HG02938 (cell line): Measurements from ENCODE around the gene VEGFA.

ENCODE experiments used
- ATAC-seq: cut with Tn5 transposase; IDR thresholded peaks from one replicate; pipeline ENCODE4 v1.9.1; 2021; ENCODE audit warnings: mild to moderate bottlenecking, moderate library complexity; ENCODE audit not compliant: unreplicated experiment

The VEGFA gene

DNA sequence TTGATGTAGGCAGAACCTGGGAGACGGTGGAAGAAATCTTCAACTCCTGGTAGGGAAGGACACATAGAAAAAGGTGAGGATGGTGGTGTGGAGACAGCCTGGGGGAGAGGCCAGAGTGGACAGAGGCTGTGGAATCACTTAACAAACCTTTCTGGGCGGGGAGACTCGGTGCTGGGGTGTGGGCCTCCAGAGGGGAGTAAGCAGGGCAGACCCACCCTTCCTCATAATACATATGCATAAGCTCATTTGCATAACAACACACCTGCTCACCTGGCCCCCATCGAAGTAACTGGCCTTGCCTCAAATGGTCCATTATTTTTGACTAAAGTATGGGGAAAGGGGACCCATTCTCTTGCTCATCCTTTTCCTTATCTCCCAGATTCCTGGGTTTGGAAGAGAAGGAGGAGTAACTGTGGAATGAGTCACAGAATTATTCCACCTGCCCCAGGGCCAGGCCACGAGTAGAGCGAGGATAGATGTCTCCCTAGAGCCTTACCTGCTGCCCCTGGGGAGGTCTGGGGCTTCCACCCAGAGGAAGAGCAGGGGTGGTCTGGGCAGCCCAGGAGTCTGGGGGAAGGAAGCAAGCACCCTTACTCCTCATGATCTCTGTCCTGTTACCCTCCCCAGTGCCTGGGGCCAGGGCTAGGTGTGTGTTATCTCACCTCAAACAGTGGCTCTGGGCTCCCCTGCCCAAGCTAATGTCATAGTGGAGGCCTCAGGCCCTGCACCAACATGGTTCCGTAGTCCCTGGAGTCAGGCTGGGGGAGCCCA is 10.7 kb upstream of the VEGFA start:
- ATAC-seq, result no peak

DNA sequence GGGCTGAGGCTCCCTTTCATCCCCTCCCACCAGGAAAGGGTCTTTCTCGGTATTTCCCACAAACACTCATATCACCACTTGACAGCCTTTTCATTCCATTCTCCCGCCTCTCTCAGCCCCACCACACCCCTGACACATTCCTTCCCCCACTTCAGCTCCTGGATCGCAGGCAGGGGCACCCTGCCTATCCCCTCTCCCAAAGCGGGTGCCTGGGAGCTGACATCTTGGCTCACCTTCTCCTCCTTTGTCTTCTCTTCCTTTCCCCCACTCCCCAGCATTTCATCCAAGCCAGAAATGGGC is 10.2 kb upstream of the VEGFA start:
- no peak for ATAC-seq

DNA sequence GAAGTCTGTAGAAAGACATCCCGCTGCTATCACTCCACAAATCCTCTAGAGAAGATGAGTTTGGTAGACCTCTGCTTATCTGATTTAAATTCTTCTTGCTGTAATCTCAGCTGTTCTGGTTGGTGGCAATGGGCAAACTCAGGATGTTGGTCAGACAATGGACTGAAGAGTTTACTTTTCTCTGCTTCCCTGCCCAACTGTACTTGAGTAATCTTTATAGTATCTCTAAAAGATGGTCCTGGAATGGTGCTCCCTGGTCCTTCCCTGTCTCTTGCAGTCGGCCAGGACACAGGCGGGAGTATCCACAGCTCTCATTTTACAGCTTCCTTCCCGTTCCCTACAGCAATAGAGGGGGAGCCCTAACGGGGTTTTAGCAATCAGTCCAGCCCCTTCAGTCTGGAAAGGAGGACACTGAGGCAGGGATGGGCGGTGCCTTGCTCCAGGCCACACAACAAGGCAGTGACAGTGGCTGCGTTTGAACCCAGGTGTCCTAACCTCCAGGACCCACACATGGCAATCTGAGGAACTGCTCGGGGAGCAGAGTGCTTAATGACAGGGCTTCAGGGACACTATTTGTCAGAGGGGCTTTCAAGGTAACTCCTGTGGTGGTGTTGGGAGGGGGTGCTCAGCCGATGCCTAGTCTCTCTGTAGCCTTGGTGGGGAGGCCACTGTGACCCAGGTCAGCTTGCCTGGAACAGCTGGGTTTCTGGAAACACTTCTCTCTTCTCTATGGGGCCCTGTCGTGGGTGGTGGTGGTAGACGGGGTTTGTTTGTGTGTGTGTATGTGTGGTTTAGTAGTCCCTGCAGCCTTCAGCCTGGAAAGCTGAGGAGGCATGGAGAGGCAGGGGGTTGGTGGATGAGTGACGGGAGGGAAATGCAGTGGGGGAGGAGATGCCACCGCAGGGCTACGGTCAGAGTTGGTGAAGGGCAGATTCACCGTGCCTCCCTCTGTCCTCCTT is 9.5 kb upstream of the VEGFA start:
- ATAC-seq, result no peak

DNA sequence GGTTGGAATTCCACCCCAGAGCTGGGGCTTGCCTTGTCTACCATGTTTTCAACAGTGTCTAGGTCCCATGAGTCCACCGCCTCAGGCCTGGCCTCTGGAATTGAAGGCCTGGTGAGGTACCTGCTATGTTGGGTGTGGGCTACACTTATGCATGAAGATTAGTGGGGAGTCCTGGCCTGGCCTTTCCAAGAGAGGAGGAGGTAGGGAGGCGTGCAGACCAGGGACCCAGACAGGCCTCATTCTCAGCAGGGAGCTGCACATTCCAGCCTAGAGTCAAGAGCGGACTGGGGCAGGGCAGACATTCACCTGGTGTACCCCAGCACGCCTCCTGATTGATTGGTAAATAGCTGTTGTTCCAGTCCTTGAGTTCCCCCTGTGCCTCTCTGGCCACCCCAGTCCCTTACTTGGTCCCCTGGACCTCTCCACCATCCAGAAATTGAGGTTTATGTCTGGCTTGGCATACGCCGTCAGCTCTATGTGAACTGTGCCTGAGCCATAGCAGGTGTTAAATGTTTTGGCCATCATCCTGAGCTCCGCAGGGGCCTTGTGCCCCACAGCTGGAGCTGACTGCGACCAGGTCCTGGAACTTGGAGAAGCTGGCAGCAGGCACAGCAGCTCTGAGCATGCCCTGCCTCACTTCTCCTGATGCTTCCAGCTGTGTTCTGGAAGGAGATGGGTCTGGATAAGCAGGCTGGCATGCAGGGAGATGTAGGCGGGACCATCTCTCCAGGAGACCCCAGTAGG is 8.2 kb upstream of the VEGFA start:
- no peak for ATAC-seq

DNA sequence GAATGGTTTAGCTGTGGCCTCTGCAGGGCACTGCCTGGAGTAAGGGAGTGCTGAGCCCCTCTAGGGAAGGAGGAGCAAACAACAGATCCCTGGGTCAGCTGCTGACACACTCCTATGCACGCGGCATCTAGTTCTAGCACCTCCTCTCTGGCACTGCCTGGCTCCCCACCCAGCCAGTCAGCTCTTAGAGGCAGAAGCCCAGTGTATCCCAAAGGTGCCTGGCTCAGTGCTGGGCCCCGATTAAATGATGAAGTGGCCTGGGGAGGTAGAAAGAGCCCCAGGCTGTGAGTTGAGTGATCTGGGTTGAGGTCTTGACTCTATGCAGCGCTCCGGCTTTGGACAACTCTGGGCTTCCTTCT is 7.6 kb upstream of the VEGFA start:
- ATAC-seq, result no peak

DNA sequence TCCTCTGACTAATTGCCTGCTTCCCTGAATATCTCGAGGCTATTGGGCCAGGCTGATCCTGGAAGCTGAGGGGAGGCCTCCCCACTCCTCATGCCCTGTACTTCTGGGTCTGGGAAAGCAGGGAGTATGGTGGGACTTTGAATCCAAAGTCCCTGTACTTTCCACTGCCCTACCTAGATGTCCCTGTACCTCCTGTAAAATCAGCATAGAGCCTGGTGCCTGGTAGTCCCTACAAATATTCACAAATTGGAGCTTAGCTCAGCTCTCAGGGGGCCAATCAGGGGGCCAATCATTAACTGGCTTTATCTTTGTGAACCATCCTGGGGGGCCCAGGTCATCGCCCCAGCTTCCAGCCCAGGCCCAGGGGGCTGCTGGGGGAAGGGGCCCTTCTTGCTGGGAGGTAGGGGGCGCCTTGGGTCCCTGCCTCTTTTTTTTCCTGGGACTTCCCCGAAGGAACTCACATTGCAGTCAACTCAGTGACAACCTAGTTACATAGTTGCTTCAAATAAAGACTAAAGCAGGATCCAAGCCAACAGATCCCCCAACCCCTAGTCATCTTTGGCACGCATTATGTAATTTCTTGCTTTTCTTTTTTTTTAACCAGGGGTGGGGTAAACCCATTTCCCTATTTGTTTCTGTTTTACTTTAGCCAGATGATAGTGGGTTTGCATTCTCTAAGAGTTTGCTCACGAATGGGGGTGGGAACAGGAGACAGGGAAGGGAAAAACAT is 6.9 kb upstream of the VEGFA start:
- ATAC-seq, result no peak

DNA sequence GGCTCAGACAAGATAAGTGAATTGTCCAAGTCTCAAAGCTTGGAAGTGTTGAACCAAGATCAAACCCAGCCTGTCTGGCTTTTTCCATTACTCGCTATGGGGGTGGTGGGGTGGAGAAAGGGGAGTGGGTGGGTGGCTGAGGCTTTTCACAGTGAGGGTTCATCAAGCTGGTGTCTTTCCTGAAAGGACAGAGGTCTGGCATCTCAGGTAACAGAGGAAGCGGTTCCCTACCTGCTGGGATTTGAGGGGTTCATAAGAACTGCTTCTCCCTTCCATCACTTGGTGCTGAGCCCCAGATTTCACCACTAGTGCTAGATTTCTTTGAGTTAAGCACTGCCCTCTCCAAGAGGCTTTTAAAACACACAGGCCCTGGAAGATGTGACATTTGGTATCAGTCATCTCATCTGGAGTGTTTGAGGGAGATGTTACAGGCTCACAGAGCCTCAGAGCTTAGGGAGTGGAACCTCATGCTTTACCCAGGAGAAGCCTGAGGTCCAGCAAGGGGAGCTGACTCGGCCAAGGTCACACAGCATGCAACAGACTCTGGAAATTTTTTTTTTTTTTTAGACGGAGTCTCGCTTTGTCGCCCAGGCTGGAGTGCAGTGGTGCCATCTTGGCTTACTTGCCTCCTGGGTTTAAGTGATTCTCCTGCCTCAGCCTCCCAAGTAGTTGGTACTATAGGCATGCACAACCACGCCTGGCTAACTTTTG is 6.0 kb upstream of the VEGFA start:
- no peak for ATAC-seq

DNA sequence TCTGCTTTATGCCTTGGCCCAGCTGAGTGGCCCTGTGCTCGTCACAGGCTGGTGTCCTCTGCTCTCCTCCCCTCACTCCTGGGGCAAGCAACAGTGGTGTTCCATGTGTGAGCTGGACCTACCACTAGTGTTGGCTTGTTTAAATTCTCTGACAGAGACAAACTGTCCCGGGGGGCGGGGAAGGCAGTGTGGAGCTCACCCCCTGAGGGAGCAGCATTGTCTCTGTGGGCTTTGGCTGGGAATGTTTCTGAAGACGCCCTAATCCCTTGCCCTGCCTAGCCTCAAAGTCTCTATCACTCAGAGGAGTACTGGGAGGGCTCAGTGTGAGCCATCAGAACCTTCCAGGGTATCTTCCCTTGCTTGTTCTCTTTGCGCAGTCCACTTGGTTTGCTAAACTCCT is 5.2 kb upstream of the VEGFA start:
- ATAC-seq, result no peak

DNA sequence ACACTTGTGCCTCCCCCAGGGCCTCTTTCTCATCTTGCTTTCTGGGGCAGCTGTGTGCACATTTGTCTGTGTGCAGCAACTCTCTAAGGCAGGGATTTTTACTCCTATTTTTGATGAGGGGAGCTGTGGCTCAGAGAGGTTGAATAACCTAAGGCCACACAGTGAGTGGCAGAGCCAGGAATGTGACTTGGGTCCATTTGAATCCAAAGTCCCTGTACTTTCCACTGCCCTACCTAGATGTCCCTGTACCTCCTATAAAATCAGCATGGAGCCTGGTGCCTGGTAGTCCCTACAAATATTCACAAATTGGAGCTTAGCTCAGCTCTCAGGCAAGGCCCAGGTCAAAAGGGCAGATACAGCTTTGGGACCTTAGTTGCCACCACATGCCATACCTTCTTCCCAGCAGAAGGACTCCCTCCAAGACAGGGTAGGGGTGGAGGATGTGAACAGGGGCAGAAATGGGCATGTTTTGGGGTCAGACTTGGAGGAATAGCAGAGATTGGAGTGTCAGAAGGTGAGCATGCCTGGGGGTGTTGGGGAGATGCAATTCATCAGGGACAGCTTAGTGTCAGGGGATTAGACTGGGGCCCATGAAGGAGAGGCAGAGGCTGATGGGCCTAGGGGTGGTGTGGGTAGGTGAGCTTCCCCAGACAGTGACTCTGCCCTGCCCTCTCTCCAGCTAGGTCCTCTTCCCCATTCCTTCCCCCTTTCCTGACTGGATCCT is 4.1 kb upstream of the VEGFA start:
- no peak for ATAC-seq

DNA sequence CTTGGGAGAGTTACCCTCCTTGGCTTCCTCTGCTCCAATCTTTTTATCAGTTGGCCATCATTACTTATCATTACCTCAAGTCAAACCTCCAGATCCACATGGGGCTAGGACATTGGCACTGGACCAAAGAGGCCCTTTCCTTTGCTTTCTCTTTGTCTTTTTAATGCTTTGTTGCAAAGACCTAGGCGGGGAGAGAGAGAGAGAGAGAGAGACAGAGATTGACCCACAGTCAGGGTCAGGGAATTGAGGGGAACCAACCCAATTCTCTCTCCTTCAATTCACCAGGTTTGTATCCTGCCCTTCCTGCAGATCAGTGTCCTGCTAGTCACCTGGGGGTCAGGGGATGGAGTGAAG is 3.5 kb upstream of the VEGFA start:
- ATAC-seq, result no peak

DNA sequence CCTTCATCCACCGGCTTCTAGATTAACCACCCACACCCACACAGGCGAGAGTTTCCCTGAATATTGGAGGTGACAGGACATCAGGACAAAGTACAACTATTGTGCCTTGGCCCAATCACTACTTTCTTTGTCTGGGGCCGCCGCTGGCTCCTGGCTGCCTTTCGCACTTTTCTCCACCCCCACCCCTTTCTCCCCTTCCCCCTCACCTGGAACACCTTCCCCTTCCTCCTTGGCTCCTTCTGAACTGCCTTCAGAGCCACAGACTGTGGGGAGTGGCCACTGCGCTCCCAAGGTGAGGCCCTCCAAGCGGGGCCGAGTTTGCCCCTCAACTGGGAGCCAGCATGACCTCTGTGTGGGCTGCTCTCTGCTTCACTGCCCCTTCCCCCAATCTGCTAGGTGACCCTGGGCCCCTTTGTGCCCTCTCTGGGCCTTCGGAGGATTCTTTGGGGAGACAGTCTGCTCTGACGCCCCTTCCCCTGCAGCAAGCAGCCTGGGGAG is 3.0 kb upstream of the VEGFA start:
- ATAC-seq, result no peak

DNA sequence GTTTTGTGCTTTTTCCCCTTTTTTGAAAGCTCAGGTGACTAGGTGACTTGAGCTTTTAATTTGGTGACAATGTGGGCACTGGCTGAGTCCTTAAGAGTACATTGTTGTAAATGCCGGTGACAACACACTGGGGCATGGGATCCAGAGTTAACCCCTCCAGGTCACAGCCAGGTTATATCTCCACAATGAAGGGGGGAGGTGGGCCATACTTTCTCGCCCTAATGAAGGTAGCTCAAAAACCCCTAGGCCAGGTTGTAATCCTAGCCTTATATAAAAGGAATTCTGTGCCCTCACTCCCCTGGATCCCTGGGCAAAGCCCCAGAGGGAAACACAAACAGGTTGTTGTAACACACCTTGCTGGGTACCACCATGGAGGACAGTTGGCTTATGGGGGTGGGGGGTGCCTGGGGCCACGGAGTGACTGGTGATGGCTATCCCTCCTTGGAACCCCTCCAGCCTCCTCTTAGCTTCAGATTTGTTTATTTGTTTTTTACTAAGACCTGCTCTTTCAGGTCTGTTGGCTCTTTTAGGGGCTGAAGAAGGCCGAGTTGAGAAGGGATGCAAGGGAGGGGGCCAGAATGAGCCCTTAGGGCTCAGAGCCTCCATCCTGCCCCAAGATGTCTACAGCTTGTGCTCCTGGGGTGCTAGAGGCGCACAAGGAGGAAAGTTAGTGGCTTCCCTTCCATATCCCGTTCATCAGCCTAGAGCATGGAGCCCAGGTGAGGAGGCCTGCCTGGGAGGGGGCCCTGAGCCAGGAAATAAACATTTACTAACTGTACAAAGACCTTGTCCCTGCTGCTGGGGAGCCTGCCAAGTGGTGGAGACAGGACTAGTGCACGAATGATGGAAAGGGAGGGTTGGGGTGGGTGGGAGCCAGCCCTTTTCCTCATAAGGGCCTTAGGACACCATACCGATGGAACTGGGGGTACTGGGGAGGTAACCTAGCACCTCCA is 2.2 kb upstream of the VEGFA start:
- ATAC-seq, result no peak

DNA sequence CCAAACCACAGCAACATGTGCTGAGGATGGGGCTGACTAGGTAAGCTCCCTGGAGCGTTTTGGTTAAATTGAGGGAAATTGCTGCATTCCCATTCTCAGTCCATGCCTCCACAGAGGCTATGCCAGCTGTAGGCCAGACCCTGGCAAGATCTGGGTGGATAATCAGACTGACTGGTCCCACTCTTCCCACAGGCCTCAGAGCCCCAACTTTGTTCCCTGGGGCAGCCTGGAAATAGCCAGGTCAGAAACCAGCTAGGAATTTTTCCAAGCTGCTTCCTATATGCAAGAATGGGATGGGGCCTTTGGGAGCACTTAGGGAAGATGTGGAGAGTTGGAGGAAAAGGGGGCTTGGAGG is 1.5 kb upstream of the VEGFA start:
- ATAC-seq, result no peak

DNA sequence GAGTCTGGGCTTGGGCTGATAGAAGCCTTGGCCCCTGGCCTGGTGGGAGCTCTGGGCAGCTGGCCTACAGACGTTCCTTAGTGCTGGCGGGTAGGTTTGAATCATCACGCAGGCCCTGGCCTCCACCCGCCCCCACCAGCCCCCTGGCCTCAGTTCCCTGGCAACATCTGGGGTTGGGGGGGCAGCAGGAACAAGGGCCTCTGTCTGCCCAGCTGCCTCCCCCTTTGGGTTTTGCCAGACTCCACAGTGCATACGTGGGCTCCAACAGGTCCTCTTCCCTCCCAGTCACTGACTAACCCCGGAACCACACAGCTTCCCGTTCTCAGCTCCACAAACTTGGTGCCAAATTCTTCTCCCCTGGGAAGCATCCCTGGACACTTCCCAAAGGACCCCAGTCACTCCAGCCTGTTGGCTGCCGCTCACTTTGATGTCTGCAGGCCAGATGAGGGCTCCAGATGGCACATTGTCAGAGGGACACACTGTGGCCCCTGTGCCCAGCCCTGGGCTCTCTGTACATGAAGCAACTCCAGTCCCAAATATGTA is 957 bp upstream of the VEGFA start:
- peak; percentile 2 for ATAC-seq

DNA sequence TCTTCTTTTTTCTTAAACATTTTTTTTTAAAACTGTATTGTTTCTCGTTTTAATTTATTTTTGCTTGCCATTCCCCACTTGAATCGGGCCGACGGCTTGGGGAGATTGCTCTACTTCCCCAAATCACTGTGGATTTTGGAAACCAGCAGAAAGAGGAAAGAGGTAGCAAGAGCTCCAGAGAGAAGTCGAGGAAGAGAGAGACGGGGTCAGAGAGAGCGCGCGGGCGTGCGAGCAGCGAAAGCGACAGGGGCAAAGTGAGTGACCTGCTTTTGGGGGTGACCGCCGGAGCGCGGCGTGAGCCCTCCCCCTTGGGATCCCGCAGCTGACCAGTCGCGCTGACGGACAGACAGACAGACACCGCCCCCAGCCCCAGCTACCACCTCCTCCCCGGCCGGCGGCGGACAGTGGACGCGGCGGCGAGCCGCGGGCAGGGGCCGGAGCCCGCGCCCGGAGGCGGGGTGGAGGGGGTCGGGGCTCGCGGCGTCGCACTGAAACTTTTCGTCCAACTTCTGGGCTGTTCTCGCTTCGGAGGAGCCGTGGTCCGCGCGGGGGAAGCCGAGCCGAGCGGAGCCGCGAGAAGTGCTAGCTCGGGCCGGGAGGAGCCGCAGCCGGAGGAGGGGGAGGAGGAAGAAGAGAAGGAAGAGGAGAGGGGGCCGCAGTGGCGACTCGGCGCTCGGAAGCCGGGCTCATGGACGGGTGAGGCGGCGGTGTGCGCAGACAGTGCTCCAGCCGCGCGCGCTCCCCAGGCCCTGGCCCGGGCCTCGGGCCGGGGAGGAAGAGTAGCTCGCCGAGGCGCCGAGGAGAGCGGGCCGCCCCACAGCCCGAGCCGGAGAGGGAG is 580 bp downstream of the VEGFA start:
- no peak for ATAC-seq

DNA sequence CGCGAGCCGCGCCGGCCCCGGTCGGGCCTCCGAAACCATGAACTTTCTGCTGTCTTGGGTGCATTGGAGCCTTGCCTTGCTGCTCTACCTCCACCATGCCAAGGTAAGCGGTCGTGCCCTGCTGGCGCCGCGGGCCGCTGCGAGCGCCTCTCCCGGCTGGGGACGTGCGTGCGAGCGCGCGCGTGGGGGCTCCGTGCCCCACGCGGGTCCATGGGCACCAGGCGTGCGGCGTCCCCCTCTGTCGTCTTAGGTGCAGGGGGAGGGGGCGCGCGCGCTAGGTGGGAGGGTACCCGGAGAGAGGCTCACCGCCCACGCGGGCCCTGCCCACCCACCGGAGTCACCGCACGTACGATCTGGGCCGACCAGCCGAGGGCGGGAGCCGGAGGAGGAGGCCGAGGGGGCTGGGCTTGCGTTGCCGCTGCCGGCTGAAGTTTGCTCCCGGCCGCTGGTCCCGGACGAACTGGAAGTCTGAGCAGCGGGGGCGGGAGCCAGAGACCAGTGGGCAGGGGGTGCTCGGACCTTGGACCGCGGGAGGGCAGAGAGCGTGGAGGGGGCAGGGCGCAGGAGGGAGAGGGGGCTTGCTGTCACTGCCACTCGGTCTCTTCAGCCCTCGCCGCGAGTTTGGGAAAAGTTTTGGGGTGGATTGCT is 1.3 kb downstream of the VEGFA start:
- no peak for ATAC-seq
